Heart left ventricle (tissue), 16 donors: ENCODE results near the gene EFR3B. TPM values are rescaled to one million over a fixed set of nuclear protein-coding genes. Genes with fewer than 3 reads are reported as not detected.

ENCODE experiments used
- ATAC-seq, 4 donors: fragments of 200-7000 bp; cut with Tn5 transposase; one replicate each; pipeline ENCODE4 v1.9.1; 2020 to 2022; ENCODE audit warnings: moderate library complexity in 4 of 4, mild to moderate bottlenecking in 3 of 4, moderate number of reproducible peaks in 1 of 4
- DNase-seq, 5 donors: peaks; one replicate each; pipeline ENCODE4 v3.0.0-alpha.2; 2020
- H3K27ac ChIP-seq, 12 donors: fragments of 200-600 bp; sonication (generic) in 4 of 12; one replicate each; pipeline versions ENCODE4 v1.5.0 to v1.8.0; 2016 to 2022; ENCODE audit warnings: mild to moderate bottlenecking in 2 of 12
- H3K27me3 ChIP-seq, 9 donors: fragments of 200-600 bp; sonication (generic) in 2 of 9; one replicate each; pipeline versions ENCODE4 v1.5.1 to v1.8.0; 2016 to 2022; ENCODE audit warnings: mild to moderate bottlenecking in 3 of 9
- H3K36me3 ChIP-seq, 9 donors: fragments of 200-600 bp; sonication (generic) in 2 of 9; one replicate each; pipeline versions ENCODE4 v1.5.0 to v1.8.0; 2018 to 2022; ENCODE audit warnings: mild to moderate bottlenecking in 2 of 9
- H3K4me1 ChIP-seq, 12 donors: fragments of 200-600 bp; sonication (generic) in 4 of 12; one replicate each; pipeline versions ENCODE4 v1.5.0 to v1.8.0; 2016 to 2022; ENCODE audit warnings: mild to moderate bottlenecking in 3 of 12
- H3K4me3 ChIP-seq, 12 donors: fragments of 200-600 bp; sonication (generic) in 4 of 12; one replicate each; pipeline versions ENCODE4 v1.5.0 to v1.8.0; 2017 to 2022; ENCODE audit warnings: mild to moderate bottlenecking in 9 of 12, moderate library complexity in 4 of 12
- H3K9me3 ChIP-seq, 12 donors: fragments of 200-600 bp; sonication (generic) in 4 of 12; one replicate each; pipeline versions ENCODE4 v1.5.0 to v1.8.0; 2016 to 2022; ENCODE audit warnings: mild to moderate bottlenecking in 1 of 12
- POLR2A ChIP-seq, 2 donors: fragments of 450-650 bp; IDR thresholded peaks; one replicate each; pipeline ENCODE4 v1.6.1; 2017; ENCODE audit warnings: antibody characterized with exemption in 2 of 2, mild to moderate bottlenecking in 2 of 2, moderate library complexity in 2 of 2
- WGBS, 4 donors: extraction: QIAGEN DNeasy Blood & Tissue Kit in 2 of 4; methylation state at CpG; one replicate each; pipeline versions ENCODE4 v1.1.5 to v1.1.7; 2013 to 2018; 5-methylcytosine and 5-hydroxymethylcytosine counted together
- intact Hi-C, 10 donors: fragments of 100-400 bp; cut with DNase I; formaldehyde crosslinking; loops; one replicate each; pipeline versions ENCODE4 v1.11.1 to v1.14.2; 2022
- polyA plus RNA-seq, 2 donors: library from polyadenylated mRNA; stranded (reverse); fragments of 200-250 nt; gene quantifications; one replicate each; pipeline ENCODE4 v1.2.3, GENCODE V29; 2013
- total RNA-seq, 9 donors: library from RNA; depleted of rRNA in 2 of 9; stranded (reverse); fragments of >200 nt in 2 of 9; fragmentation: NEBNext Ultra II Directional in 3 of 9; extraction: Animal tissue kit (Norgen Biotek cat#: 25700) in 3 of 9; gene quantifications; one replicate each; pipeline versions ENCODE4 v1.1.0 to v1.2.4, GENCODE V29; 2016 to 2023
- TF ChIP-seq, protein P1 (sequence below), 12 donors: fragments of 200-600 bp; sonication (generic) in 4 of 12; IDR thresholded peaks; one replicate each; pipeline versions ENCODE4 v1.5.0 to v1.8.0; 2018 to 2022; ENCODE audit warnings: antibody characterized with exemption in 12 of 12, mild to moderate bottlenecking in 5 of 12
- donor health status: ischemic (EF 13 %, LVEDD 7.1; RV severe dilation, severe dysfunction).
- donor health status: healthy with polysubstance abuse.
- donor health status: DM: no; HTN: yes; CAD: no.
- donor health status: DM: no; HTN: no; CAD: no.
- donor health status: ischemic (EF 25% LVEDD 6.9; RV normal size, moderate dysfunction).
- donor health status: ischemic (EF 25% LVEDD 5.7; RV mildly dilated, moderate dysfunction).
- donor health status: healthy.
- donor health status: DM: yes; HTN: yes; CAD: no.
- donor health status: ischemic (EF 35%, LVEDD 5.7; RV mildly dilated, moderate dysfunction).
- donor health status: nonischemic (EF 11% LVEDD 7.7; RV severe dilation, severe dysfunction).
- donor health status: DM: yes; HTN: yes; CAD: no.
- donor health status: PGD.
- donor health status: ischemic (EF 29% LVEDD 5.4; RV normal size, mild dysfunction).
- donor health status: nonischemic (EF 23%, LVEDD 6.1; RV moderate dilation, normal function).

Gene EFR3B
- total and polyA plus RNA-seq, 11 donors, result 1.7 to 13.8 (median 5.5) TPM

DNA sequence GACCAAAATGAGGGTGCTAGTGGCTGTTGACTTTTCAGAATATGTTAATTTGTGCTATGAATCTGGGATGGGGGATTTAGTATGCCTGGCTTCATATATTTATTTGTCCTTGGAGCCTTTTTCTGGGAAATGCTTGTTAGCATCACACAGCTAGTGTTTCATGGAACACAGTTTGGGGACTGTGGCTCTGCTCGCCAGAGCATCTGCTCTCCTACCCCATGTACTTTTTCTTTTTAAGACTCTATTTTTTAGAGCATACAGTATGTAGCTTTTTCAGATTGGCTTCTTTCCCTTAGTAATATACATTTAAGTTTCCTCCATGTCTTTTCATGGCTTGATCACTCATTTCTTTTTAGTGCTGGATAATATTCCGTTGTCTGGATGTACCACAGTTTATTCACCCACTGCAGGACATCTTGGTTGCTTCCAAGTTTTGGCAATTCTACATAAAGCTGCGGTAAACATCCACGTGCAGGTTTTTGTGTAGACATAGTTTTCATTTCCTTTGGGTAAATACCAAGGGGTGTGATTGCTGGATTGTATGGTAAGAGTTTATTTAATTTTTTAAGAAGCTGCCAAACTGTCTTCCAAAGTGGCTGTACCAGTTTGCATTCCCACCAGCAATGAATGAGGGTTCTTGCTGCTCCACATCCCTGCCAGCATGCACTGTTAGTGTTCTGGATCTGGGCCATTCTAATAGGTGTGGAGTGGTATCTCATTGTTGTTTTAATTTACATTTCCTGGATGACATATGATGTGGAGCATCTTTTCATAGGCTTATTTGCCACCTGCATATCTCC is 44.1 kb downstream of the EFR3B start:
- Histone ChIP-seq H3K36me3 (no peaks in the 10 kb centered on the region), H3K4me1 (peaks cover 3 to 44% (median 11%) of the 10 kb centered on the region in 12 donors), H3K4me3 (no peak overlapping the region), H3K27ac (no peak overlapping the region), H3K9me3 (no peaks in the 10 kb centered on the region), H3K27me3 (no peaks in the 10 kb centered on the region)
- ATAC-seq, result no peak
- intact Hi-C loops, result no loop called here
- no peak for DNase-seq
- 87 to 91% (median 89%) methylated on average over 4 of the region's 4 CpGs for WGBS, 4 donors
- TF ChIP-seq, protein P1, sequence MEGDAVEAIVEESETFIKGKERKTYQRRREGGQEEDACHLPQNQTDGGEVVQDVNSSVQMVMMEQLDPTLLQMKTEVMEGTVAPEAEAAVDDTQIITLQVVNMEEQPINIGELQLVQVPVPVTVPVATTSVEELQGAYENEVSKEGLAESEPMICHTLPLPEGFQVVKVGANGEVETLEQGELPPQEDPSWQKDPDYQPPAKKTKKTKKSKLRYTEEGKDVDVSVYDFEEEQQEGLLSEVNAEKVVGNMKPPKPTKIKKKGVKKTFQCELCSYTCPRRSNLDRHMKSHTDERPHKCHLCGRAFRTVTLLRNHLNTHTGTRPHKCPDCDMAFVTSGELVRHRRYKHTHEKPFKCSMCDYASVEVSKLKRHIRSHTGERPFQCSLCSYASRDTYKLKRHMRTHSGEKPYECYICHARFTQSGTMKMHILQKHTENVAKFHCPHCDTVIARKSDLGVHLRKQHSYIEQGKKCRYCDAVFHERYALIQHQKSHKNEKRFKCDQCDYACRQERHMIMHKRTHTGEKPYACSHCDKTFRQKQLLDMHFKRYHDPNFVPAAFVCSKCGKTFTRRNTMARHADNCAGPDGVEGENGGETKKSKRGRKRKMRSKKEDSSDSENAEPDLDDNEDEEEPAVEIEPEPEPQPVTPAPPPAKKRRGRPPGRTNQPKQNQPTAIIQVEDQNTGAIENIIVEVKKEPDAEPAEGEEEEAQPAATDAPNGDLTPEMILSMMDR (IDR thresholded peaks at IDR 0.05), result no peak
- TF ChIP-seq POLR2A (IDR thresholded peaks at IDR 0.05), result no peak

DNA sequence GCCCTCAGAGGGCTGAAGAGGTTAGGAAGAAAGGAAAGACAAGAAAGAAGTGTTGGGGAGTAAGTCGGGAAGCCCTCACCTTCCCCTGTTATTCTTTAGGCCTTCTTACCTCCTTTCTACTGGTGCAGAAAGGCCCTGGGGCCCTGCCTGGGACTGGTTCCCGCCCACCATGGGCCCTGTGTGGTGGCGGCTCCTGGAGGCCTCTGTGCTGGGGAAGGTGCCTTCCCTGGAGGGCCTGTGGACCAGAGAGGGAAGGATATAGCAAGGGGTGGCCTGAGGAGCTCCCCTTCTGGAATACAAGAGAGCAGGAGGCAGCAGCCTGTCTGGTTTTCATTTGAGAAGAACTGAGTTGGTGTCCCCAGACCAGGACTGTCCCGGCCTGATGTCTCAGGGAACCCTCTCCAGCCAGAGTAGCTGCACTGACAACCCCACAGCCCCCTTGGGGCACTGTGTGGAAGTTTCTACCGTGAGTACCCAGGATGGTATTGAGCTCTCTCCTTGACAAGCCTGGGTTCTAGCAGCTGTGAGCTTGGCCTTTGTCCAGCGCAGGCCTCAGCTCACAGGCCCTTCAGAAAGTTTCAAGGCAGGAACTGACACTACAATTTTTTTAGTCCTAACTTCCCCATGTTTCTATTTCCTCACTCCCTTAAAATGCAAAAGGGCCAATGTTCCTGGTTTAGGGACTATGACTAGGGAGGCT is 47.1 kb downstream of the EFR3B start:
- DNase-seq, result peak in 2 of 5 donors; percentile 47 to 70
- 80 to 83% (median 81%) methylated on average over 6 of the region's 6 CpGs for WGBS, 4 donors
- intact Hi-C loops, result no loop called here
- Histone ChIP-seq H3K27ac (peak overlapping the region in 2 of 12 donors; percentile 24 to 61), H3K27me3 (no peaks in the 10 kb centered on the region), H3K36me3 (peaks cover 0 to 12% (median 0%) of the 10 kb centered on the region in 9 donors), H3K4me1 (peaks cover 0 to 29% (median 5%) of the 10 kb centered on the region in 12 donors), H3K4me3 (no peak overlapping the region), H3K9me3 (no peaks in the 10 kb centered on the region)
- ATAC-seq, result peak in 3 of 4 donors; percentile 28 to 46 (median 42)
- TF ChIP-seq POLR2A (IDR thresholded peaks at IDR 0.05), result no peak
- TF ChIP-seq, protein P1 (IDR thresholded peaks at IDR 0.05), result no peak

DNA sequence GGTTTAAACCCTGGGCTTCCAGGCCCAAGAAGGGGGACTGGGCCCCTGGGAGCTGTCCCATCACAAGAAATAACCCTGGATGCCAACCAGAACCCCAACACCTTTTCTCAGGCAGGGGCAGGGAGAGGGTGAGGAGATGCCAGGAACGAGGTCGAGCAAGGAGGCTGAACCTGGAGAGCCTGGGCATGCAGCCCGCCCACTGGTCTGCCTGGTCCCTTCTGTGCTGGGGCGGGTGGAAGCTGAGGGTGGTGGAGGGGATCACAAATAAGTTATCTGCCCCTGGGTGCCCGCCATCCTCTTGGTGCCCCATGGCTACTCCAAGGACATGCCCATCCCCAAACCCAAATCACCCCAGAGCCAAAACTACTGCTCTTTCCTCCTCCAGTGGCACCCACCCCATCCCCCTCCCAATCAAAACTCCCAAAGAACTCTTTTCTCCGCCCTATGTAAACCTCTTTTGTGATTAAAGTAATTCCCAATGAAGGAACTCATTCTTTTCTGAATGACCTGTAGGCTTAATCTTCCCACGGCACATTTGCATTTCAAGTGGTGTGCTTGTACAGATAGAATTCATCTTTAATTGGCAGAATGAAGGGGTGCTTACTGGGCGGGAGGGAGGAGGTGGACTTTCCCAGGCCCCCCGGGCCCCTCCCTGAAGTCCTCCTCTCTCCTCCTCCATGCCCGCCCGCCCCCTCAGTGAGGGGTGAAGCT is 47.9 kb downstream of the EFR3B start:
- WGBS, 4 donors, result 77 to 90% (median 85%) methylated on average over 8 to 11 of the region's 11 CpGs
- ATAC-seq (peak in 1 of 4 donors; percentile 23), DNase-seq (no peak)
- H3K27me3 ChIP-seq, result no peaks in the 10 kb centered on the region
- peak overlapping the region in 1 of 12 donors; percentile 61 for H3K27ac ChIP-seq
- peaks cover 0 to 29% (median 5%) of the 10 kb centered on the region in 12 donors for H3K4me1 ChIP-seq
- no peak overlapping the region for H3K4me3 ChIP-seq
- H3K9me3 ChIP-seq, result no peaks in the 10 kb centered on the region
- peaks cover 0 to 12% (median 0%) of the 10 kb centered on the region in 9 donors for H3K36me3 ChIP-seq
- intact Hi-C loops, result loop anchor here in 1 of 10 donors (10.0 kb wide), 1 partner anchor 45 kb away; the partner anchor contains the start of gene EFR3B
- no peak for TF ChIP-seq POLR2A (IDR thresholded peaks at IDR 0.05)
- TF ChIP-seq, protein P1 (IDR thresholded peaks at IDR 0.05), result no peak
